ENCODE measurements around the gene UBAC2. TPM values are rescaled to one million over a fixed set of nuclear protein-coding genes. Genes with fewer than 3 reads are reported as not detected.

The UBAC2 gene
- total RNA-seq, 1 donor: 36.9 TPM

- TF ChIP-seq, protein P1, sequence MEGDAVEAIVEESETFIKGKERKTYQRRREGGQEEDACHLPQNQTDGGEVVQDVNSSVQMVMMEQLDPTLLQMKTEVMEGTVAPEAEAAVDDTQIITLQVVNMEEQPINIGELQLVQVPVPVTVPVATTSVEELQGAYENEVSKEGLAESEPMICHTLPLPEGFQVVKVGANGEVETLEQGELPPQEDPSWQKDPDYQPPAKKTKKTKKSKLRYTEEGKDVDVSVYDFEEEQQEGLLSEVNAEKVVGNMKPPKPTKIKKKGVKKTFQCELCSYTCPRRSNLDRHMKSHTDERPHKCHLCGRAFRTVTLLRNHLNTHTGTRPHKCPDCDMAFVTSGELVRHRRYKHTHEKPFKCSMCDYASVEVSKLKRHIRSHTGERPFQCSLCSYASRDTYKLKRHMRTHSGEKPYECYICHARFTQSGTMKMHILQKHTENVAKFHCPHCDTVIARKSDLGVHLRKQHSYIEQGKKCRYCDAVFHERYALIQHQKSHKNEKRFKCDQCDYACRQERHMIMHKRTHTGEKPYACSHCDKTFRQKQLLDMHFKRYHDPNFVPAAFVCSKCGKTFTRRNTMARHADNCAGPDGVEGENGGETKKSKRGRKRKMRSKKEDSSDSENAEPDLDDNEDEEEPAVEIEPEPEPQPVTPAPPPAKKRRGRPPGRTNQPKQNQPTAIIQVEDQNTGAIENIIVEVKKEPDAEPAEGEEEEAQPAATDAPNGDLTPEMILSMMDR (IDR thresholded peaks at IDR 0.05; ENCODE audit: extremely low read depth, low read depth, low read length): no peak
- DNase-seq (ENCODE audit: insufficient read length, low spot score, missing footprints): peak; percentile 84
- Histone ChIP-seq H3K4me1 (ENCODE audit: insufficient read depth, low read length) (peaks cover 38% of the 10 kb centered on the region), H3K4me2 (ENCODE audit: insufficient read depth, low read length) (peak overlapping the region; percentile 38), H3K27me3 (ENCODE audit: insufficient read depth, low read length) (no peaks in the 10 kb centered on the region), H3K79me2 (ENCODE audit: insufficient read depth, low read length) (no peaks in the 10 kb centered on the region), H3K9me3 (ENCODE audit: low read depth, low read length) (no peaks in the 10 kb centered on the region), H4K20me1 (ENCODE audit: insufficient read depth, low read length) (no peaks in the 10 kb centered on the region), H3K27ac (ENCODE audit: low read depth, low read length) (peak overlapping the region; percentile 89), H3K4me3 (ENCODE audit: insufficient read depth, low read length) (no peak overlapping the region), H2AFZ (ENCODE audit: low read length) (no peak overlapping the region), H3K36me3 (ENCODE audit: insufficient read depth, low read length) (peaks cover 3% of the 10 kb centered on the region)
Measured at GRCh38 chr13:99322297-99323103, 121.8 kb downstream of the UBAC2 start.

DNA sequence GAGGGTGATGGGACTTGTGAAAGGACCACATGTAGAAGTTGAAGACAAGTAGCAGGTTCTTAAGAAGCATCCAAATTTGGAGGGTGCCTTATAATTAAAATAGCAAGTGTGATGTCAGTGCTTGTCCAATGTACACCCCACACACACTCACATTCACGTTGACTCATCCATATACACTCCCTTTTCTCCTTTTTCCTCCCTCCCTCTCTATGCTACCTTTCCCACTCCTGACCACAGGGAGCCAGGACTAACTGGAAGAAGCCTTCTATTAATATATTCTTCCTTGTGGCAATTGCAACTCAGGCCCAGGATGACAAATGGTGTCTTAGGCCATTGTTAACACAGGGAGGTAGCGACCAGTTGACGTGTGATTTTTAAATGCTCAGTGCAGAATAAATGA is 122.8 kb downstream of the UBAC2 start:
- DNase-seq (ENCODE audit: insufficient read length, low spot score, missing footprints): no peak
- Histone ChIP-seq H3K4me2 (ENCODE audit: insufficient read depth, low read length) (no peak overlapping the region), H3K27me3 (ENCODE audit: insufficient read depth, low read length) (no peaks in the 10 kb centered on the region), H2AFZ (ENCODE audit: low read length) (no peak overlapping the region), H3K36me3 (ENCODE audit: insufficient read depth, low read length) (peaks cover 3% of the 10 kb centered on the region), H3K27ac (ENCODE audit: low read depth, low read length) (peak overlapping the region; percentile 89), H3K4me1 (ENCODE audit: insufficient read depth, low read length) (peaks cover 38% of the 10 kb centered on the region), H3K79me2 (ENCODE audit: insufficient read depth, low read length) (no peaks in the 10 kb centered on the region), H3K4me3 (ENCODE audit: insufficient read depth, low read length) (no peak overlapping the region), H4K20me1 (ENCODE audit: insufficient read depth, low read length) (no peaks in the 10 kb centered on the region), H3K9me3 (ENCODE audit: low read depth, low read length) (no peaks in the 10 kb centered on the region)
- TF ChIP-seq, protein P1 (IDR thresholded peaks at IDR 0.05; ENCODE audit: extremely low read depth, low read depth, low read length): no peak

DNA sequence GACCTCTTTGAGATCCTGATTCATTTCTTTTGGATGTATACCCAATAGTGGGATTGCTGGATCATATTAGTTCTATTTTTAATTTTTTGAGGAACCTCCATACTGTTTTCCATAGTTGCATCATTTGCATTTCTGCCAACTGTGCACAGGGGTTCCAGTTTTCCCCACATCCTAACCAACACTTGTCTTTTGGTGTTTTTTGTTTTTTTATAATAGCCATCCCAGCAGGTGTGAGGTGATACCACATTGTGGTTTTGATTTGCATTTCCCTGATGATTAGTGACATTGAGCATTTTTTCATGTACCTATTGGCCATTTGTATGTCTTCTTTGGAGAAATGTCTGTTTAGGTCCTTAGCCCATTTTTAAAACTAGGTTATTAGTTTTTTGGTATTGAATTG is 125.4 kb downstream of the UBAC2 start:
- Histone ChIP-seq H3K4me1 (ENCODE audit: insufficient read depth, low read length) (peaks cover 26% of the 10 kb centered on the region), H3K4me3 (ENCODE audit: insufficient read depth, low read length) (no peak overlapping the region), H3K4me2 (ENCODE audit: insufficient read depth, low read length) (no peak overlapping the region), H3K36me3 (ENCODE audit: insufficient read depth, low read length) (no peaks in the 10 kb centered on the region), H3K27ac (ENCODE audit: low read depth, low read length) (no peak overlapping the region), H3K79me2 (ENCODE audit: insufficient read depth, low read length) (no peaks in the 10 kb centered on the region), H4K20me1 (ENCODE audit: insufficient read depth, low read length) (no peaks in the 10 kb centered on the region), H3K27me3 (ENCODE audit: insufficient read depth, low read length) (no peaks in the 10 kb centered on the region), H3K9me3 (ENCODE audit: low read depth, low read length) (no peaks in the 10 kb centered on the region), H2AFZ (ENCODE audit: low read length) (no peak overlapping the region)
- DNase-seq (ENCODE audit: insufficient read length, low spot score, missing footprints): no peak
- TF ChIP-seq, protein P1 (IDR thresholded peaks at IDR 0.05; ENCODE audit: extremely low read depth, low read depth, low read length): no peak

DNA sequence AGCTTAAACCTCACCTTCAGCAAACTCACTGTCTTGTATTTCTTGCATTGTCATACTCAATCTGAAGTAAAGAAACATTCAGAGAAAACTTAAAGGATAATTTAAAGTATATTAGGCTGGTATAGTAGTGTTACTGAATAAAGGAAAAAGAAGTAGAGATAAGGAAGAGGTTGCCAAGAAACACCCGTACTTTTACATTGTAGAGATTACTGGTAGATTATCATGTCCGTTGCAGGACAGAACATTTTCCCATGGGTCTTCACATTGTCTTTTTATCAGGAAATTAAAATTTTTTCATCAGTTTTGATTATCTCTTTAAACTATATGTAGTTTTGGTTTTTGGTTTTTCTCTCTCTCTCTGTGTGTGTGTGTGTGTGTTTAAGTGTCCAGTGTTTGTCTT is 126.5 kb downstream of the UBAC2 start:
- H3K4me2 ChIP-seq (ENCODE audit: insufficient read depth, low read length): no peak overlapping the region
- H3K79me2 ChIP-seq (ENCODE audit: insufficient read depth, low read length): no peaks in the 10 kb centered on the region
- no peak for DNase-seq (ENCODE audit: insufficient read length, low spot score, missing footprints)
- no peaks in the 10 kb centered on the region for H4K20me1 ChIP-seq (ENCODE audit: insufficient read depth, low read length)
- H2AFZ ChIP-seq (ENCODE audit: low read length): no peak overlapping the region
- TF ChIP-seq, protein P1 (IDR thresholded peaks at IDR 0.05; ENCODE audit: extremely low read depth, low read depth, low read length): no peak
- H3K36me3 ChIP-seq (ENCODE audit: insufficient read depth, low read length): no peaks in the 10 kb centered on the region
- H3K4me1 ChIP-seq (ENCODE audit: insufficient read depth, low read length): peaks cover 15% of the 10 kb centered on the region
- no peak overlapping the region for H3K27ac ChIP-seq (ENCODE audit: low read depth, low read length)
- no peaks in the 10 kb centered on the region for H3K9me3 ChIP-seq (ENCODE audit: low read depth, low read length)
- H3K27me3 ChIP-seq (ENCODE audit: insufficient read depth, low read length): no peaks in the 10 kb centered on the region
- no peak overlapping the region for H3K4me3 ChIP-seq (ENCODE audit: insufficient read depth, low read length)

All from osteoblast (primary cell).